NCI-H345 treated with DMSO at 0.1 percent for 48 hours (cell line): ENCODE results near the gene SLC38A4.

Experiments used
- DNase-seq: peaks from one replicate; lab custom pipeline; 2025; ENCODE audit not compliant: unreplicated experiment; lab: John Stamatoyannopoulos, UW

SLC38A4 gene

GRCh38 chr12:46717868-46718267 lies 107.9 kb downstream of the SLC38A4 start:
- no peak for DNase-seq

- no peak for DNase-seq
Measured at GRCh38 chr12:46717159-46717558, 108.6 kb downstream of the SLC38A4 start.
